Uterus (tissue), 4 donors: ENCODE data around the gene GPR107. TPM values are rescaled to one million over a fixed set of nuclear protein-coding genes. Genes with fewer than 3 reads are reported as not detected.

Experiments
- DNase-seq, 2 donors: peaks; one replicate each; pipeline ENCODE4 v3.0.0-alpha.2; 2019 to 2020
- H3K27ac ChIP-seq, 2 donors: fragments of 200-600 bp; sonication (generic); 1 replicate in 1 of 2; 2 replicates in 1 of 2; pipeline ENCODE4 v1.5.1; 2016 to 2018
- H3K27me3 ChIP-seq, 2 donors: fragments of 200-600 bp; sonication (generic); one replicate each; pipeline ENCODE4 v1.5.1; 2018 to 2019; ENCODE audit warnings: control low read depth in 1 of 2
- H3K36me3 ChIP-seq, 2 donors: fragments of 200-600 bp; sonication (generic); one replicate each; pipeline ENCODE4 v1.5.1; 2019; ENCODE audit warnings: control low read depth in 1 of 2
- H3K4me1 ChIP-seq, 2 donors: fragments of 200-600 bp; sonication (generic); one replicate each; pipeline ENCODE4 v1.5.1; 2018 to 2019; ENCODE audit warnings: control low read depth in 1 of 2
- H3K4me3 ChIP-seq, 2 donors: fragments of 200-600 bp; sonication (generic); 1 replicate in 1 of 2; 2 replicates in 1 of 2; pipeline ENCODE4 v1.5.1; 2018 to 2019; ENCODE audit warnings: mild to moderate bottlenecking in 1 of 2
- H3K9me3 ChIP-seq, 2 donors: fragments of 200-600 bp; sonication (generic); one replicate each; pipeline ENCODE4 v1.5.1; 2019; ENCODE audit warnings: control low read depth in 1 of 2
- POLR2A ChIP-seq, 2 donors: fragments of 450-650 bp; IDR thresholded peaks; one replicate each; pipeline ENCODE4 v1.6.1; 2016; ENCODE audit warnings: antibody characterized with exemption in 2 of 2, mild to moderate bottlenecking in 1 of 2, moderate library complexity in 1 of 2
- intact Hi-C: fragments of 100-400 bp; cut with DNase I; formaldehyde crosslinking; loops from one replicate; pipeline ENCODE4 v1.15.1; 2023; ENCODE audit warnings: low total_unique reads
- total RNA-seq, 4 donors: library from RNA; depleted of rRNA in 3 of 4; stranded (reverse); fragments of >200 nt in 3 of 4; gene quantifications; one replicate each; pipeline versions ENCODE4 v1.1.0 to v1.2.4, GENCODE V29; 2014 to 2023
- TF ChIP-seq, protein P1 (sequence below), 4 experiments: fragments of 200-600 bp in 2 of 4; fragments of 450-650 bp in 2 of 4; sonication (generic) in 2 of 4; IDR thresholded peaks; one replicate each; pipeline ENCODE4 v1.5.1; 2016 to 2019; ENCODE audit warnings: antibody characterized with exemption in 4 of 4, mild to moderate bottlenecking in 2 of 4, moderate library complexity in 1 of 4
- donor health status: DM: yes; HTN: yes; CAD: no.

GPR107 gene
- total RNA-seq, 4 donors from 2014 or later = 10.8 to 41.5 (median 26.7) TPM

DNA sequence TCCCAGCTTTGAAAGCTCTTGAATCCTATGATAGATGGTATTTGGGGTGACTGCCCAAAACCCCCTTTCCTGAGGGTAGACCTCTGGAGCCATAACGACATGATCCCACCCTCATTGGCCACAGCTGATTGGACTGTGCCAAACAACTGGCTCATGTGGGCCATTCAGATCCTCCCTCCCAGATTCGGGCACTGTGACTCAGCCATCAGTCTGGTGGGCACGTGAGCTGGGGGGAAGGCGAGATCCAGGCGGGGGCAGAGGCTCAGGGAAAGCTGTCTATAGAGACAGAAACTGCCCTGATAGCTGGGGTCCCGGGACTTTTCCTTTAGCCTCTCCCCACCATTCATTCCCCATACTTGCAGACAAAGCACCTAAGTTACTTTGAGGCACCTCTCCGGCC lies 103.4 kb downstream of the GPR107 start:
- Histone ChIP-seq H3K9me3 (no peaks in the 10 kb centered on the region), H3K27me3 (no peaks in the 10 kb centered on the region), H3K4me3 (no peak overlapping the region), H3K36me3 (no peaks in the 10 kb centered on the region), H3K27ac (no peak overlapping the region), H3K4me1 (no peaks in the 10 kb centered on the region)
- TF ChIP-seq, protein P1, sequence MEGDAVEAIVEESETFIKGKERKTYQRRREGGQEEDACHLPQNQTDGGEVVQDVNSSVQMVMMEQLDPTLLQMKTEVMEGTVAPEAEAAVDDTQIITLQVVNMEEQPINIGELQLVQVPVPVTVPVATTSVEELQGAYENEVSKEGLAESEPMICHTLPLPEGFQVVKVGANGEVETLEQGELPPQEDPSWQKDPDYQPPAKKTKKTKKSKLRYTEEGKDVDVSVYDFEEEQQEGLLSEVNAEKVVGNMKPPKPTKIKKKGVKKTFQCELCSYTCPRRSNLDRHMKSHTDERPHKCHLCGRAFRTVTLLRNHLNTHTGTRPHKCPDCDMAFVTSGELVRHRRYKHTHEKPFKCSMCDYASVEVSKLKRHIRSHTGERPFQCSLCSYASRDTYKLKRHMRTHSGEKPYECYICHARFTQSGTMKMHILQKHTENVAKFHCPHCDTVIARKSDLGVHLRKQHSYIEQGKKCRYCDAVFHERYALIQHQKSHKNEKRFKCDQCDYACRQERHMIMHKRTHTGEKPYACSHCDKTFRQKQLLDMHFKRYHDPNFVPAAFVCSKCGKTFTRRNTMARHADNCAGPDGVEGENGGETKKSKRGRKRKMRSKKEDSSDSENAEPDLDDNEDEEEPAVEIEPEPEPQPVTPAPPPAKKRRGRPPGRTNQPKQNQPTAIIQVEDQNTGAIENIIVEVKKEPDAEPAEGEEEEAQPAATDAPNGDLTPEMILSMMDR (IDR thresholded peaks at IDR 0.05) = no peak
- no peak for TF ChIP-seq POLR2A (IDR thresholded peaks at IDR 0.05)
- intact Hi-C loops = no loop called here
- DNase-seq = no peak

DNA sequence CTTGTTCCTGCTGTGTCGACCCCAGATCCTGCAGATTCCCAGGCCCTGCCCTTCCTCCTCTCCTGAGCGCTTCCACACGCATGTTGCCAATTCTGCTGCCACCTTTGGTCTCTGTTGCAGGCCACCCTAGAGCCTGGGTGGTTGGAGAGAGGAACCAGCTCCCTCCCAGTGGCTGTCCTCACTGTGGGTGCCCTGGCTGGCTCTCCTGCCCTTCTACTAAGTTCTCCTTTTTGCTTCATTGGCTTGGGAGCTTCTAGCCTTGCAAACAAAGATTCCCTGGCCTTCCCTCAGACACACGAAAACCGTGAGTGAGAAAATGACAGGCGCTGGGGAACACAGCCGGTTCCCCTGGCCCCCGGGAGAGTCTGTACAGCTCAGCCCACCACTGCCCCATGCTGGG lies 104.3 kb downstream of the GPR107 start:
- H3K9me3 ChIP-seq = no peaks in the 10 kb centered on the region
- H3K4me3 ChIP-seq = no peak overlapping the region
- no peak for DNase-seq
- intact Hi-C loops = no loop called here
- H3K27ac ChIP-seq = no peak overlapping the region
- H3K4me1 ChIP-seq = no peaks in the 10 kb centered on the region
- H3K36me3 ChIP-seq = no peaks in the 10 kb centered on the region
- TF ChIP-seq, protein P1 (IDR thresholded peaks at IDR 0.05) = no peak
- TF ChIP-seq POLR2A (IDR thresholded peaks at IDR 0.05) = no peak
- H3K27me3 ChIP-seq = no peaks in the 10 kb centered on the region

DNA sequence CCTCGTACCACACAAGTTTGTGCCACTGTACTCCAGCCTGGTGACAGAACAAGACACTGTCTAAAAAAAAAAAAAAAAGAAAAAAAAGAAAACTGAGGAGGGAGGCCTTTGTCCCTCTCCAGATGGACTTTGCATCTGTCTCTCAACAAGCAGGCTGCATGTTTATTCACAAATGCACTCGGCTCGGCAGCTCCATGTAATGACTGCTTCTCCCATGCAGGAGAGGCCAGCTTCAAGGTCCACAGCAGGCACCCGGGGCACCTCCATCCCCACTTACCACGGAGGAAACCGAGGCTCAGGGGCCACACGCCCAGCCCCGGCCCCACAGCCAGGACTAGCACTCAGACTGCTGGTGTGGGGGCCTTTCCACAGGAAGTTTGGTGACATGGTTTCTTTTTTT lies 105.4 kb downstream of the GPR107 start:
- H3K27me3 ChIP-seq = no peaks in the 10 kb centered on the region
- DNase-seq = no peak
- no peaks in the 10 kb centered on the region for H3K9me3 ChIP-seq
- no peaks in the 10 kb centered on the region for H3K4me1 ChIP-seq
- no peak overlapping the region for H3K27ac ChIP-seq
- H3K36me3 ChIP-seq = no peaks in the 10 kb centered on the region
- intact Hi-C loops = no loop called here
- no peak for TF ChIP-seq POLR2A (IDR thresholded peaks at IDR 0.05)
- TF ChIP-seq, protein P1 (IDR thresholded peaks at IDR 0.05) = no peak
- no peak overlapping the region for H3K4me3 ChIP-seq

DNA sequence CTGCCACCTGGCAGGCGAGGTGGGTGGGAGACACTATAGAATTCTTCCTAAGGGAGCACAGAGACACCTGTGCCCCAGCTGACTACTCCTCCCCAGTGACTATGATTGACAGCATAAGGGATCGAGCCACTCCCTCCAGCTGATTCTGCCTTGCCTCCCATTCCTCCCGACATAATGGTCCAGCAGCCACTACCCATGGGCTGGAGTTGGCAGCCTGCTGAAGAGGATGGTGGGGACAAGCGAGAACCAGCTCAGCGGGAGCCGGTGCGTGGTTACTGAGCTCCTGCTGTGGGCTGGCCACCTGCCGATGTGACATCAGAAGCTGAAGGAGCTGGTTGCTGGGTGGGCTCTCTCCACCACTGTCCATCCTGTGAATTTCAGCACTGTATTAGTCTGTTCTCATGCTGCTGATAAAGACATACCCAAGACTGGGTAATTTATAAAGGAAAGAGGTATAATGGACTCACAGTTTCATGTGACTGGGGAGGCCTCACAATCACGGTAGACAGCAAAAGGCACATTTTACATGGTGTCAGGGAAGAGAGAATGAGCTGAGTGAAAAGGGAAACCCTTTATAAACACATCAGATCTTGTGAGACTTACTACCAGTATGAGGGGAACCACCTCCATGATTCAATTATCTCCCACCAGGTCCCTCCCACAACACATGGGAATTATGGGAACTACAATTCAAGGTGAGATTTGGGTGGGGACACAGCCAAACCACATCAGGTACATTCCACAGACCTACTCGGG lies 106.4 kb downstream of the GPR107 start:
- H3K9me3 ChIP-seq = no peaks in the 10 kb centered on the region
- H3K4me1 ChIP-seq = no peaks in the 10 kb centered on the region
- intact Hi-C loops = no loop called here
- H3K36me3 ChIP-seq = no peaks in the 10 kb centered on the region
- H3K27me3 ChIP-seq = no peaks in the 10 kb centered on the region
- DNase-seq = no peak
- H3K4me3 ChIP-seq = no peak overlapping the region
- H3K27ac ChIP-seq = no peak overlapping the region
- TF ChIP-seq POLR2A (IDR thresholded peaks at IDR 0.05) = no peak

DNA sequence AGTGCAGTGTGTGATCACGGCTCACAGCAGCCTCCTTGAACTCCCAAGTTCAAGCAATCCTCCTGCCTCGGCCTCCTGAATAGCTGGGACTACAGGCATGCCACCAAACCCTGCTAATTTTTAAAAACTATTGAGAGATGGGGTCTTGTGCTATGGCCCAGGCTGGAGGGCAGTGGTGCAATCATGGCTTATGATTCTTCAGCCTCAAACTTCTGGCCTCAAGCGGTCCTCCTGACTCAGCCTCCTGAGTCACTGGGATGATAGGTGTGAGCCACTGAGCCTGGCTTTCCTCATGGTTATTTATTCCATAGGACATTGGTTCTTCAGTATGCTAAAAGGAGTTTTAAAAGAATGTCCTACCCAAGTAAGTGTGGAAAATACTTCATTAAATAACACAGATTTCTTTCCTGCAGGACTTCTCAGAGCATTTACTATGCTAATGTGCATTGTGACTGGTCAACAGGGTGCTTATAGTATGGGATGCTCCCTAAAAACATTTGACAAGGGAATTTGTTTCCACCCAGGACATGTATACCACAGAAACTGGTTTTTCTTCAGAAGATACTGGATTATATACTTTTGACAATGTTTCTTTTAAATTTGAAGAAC lies 107.3 kb downstream of the GPR107 start:
- intact Hi-C loops = no loop called here
- TF ChIP-seq POLR2A (IDR thresholded peaks at IDR 0.05) = no peak
- TF ChIP-seq, protein P1 (IDR thresholded peaks at IDR 0.05) = no peak

More for the DNA sequence above, 107.3 kb downstream of the GPR107 start:
- DNase-seq = no peak
- no peaks in the 10 kb centered on the region for H3K36me3 ChIP-seq
- H3K9me3 ChIP-seq = no peaks in the 10 kb centered on the region
- no peaks in the 10 kb centered on the region for H3K4me1 ChIP-seq
- H3K27ac ChIP-seq = no peak overlapping the region
- no peak overlapping the region for H3K4me3 ChIP-seq
- H3K27me3 ChIP-seq = no peaks in the 10 kb centered on the region
